ENCODE data around the gene ID1. TPM values are rescaled to one million over a fixed set of nuclear protein-coding genes. Genes with fewer than 3 reads are reported as not detected.

The ID1 gene
- total and polyA plus RNA-seq, 10 of the 15 experiments (the other 5 are each of a cell fraction or from before 2014, with no cell fraction given), result 0.09 to 1.3 (median 0.47) TPM; not detected in 2

DNA sequence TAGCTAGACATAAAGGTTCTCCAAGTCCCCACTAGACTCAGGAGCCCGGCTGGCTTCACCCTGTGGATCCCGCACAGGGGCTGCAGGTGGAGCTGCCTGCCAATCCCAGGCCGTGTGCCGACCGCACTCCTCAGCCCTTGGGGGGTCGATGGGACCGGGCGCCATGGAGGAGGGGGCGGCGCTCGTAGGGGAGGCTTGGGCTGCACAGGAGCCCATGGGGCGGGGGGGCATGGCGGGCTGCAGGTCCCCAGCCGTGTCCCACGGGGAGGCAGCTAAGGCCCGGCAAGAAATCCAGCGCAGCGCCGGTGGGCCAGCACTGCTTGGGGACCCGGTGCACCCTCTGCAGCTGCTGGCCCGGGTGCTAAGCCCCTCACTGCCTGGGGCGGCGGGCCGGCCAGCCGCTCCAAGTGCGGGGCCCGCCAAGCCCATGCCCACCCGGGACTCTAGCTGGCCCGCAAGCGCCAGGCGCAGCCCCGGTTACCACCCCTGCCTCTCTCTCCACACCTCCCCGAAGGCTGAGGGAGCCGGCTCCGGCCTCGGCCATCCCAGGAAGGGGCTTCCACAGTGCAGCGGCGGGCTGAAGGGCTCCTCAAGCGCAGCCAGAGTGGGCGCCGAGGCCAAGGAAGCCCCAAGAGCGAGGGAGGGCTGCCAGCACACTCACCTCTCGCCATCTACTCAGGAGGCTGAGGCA, 26.5 kb upstream of the ID1 start:
- no peak overlapping the region for H3K27ac ChIP-seq (ENCODE audit: control insufficient read depth, insufficient read depth)
- H2AFZ ChIP-seq (ENCODE audit: control insufficient read depth, low read depth, low read length), result no peak overlapping the region
- H3K9ac ChIP-seq (ENCODE audit: control insufficient read depth, insufficient read depth, low read length), result no peak overlapping the region
- ChIA-PET POLR2A (no interaction called here), RAD21 (ENCODE audit: unreplicated experiment) (interaction anchor here (1.3 kb wide), 1 partner anchor 34 kb away, joined by 11 read pairs; no protein-coding TSS in a partner anchor), SMC1A (ENCODE audit: uncharacterized antibody, unreplicated experiment) (interaction anchor here (1.1 kb wide), 1 partner anchor 26 kb away, joined by 3 read pairs; the partner anchor contains the start of gene ID1), CTCF (interaction anchor here (1.4 to 29.1 kb wide), 4 partner anchors 10 to 34 kb away, joined by 4 to 958 read pairs (median 9); partner anchors contain the start of gene ID1)
- no peaks in the 10 kb centered on the region; a peak in 1 of 4 replicates for H3K27me3 ChIP-seq (replicated peaks in 1 of 2; ENCODE audit: control insufficient read depth in 2 of 2, insufficient read depth in 2 of 2, low read length in 1 of 2)
- in situ Hi-C loops (cut with MboI), result no loop called here
- H3K9me3 ChIP-seq (replicated peaks; ENCODE audit: control insufficient read depth, insufficient read depth, low read length), result no peaks in the 10 kb centered on the region
- no peaks in the 10 kb centered on the region for H3K36me3 ChIP-seq (ENCODE audit: control insufficient read depth in 2 of 2, insufficient read depth in 2 of 2, low read length in 1 of 2)
- no peaks in the 10 kb centered on the region for H4K20me1 ChIP-seq (ENCODE audit: control insufficient read depth, insufficient read depth)
- ATAC-seq (no peak), FAIRE-seq (no peak), DNase-seq (ENCODE audit: low read depth, low spot score) (no peak)
- H3K4me3 ChIP-seq, result no peak overlapping the region
- H3K4me1 ChIP-seq (ENCODE audit: control insufficient read depth, insufficient read depth, low read length), result peaks cover 1% of the 10 kb centered on the region
- 83% methylated on average over 41 of the region's 43 CpGs for WGBS (ENCODE audit: insufficient coverage, insufficient replicate concordance, low lambda C conversion rate, missing lambda C conversion rate)
- intact Hi-C loops (cut with micrococcal nuclease; ENCODE audit: unreplicated experiment), result no loop called here
- H3K79me2 ChIP-seq (ENCODE audit: control insufficient read depth, insufficient read depth, low read length), result no peaks in the 10 kb centered on the region
- no TSS peak for BruUV-seq (replicated peaks)
- no peak for TF ChIP-seq CREB1 (IDR thresholded peaks at IDR 0.05; ENCODE audit: low read depth)
- TF ChIP-seq, protein P1, sequence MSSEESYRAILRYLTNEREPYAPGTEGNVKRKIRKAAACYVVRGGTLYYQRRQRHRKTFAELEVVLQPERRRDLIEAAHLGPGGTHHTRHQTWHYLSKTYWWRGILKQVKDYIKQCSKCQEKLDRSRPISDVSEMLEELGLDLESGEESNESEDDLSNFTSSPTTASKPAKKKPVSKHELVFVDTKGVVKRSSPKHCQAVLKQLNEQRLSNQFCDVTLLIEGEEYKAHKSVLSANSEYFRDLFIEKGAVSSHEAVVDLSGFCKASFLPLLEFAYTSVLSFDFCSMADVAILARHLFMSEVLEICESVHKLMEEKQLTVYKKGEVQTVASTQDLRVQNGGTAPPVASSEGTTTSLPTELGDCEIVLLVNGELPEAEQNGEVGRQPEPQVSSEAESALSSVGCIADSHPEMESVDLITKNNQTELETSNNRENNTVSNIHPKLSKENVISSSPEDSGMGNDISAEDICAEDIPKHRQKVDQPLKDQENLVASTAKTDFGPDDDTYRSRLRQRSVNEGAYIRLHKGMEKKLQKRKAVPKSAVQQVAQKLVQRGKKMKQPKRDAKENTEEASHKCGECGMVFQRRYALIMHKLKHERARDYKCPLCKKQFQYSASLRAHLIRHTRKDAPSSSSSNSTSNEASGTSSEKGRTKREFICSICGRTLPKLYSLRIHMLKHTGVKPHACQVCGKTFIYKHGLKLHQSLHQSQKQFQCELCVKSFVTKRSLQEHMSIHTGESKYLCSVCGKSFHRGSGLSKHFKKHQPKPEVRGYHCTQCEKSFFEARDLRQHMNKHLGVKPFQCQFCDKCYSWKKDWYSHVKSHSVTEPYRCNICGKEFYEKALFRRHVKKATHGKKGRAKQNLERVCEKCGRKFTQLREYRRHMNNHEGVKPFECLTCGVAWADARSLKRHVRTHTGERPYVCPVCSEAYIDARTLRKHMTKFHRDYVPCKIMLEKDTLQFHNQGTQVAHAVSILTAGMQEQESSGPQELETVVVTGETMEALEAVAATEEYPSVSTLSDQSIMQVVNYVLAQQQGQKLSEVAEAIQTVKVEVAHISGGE (CRISPR knock-in tag; IDR thresholded peaks at IDR 0.05), result no peak
- TF ChIP-seq ASH2L (IDR thresholded peaks at IDR 0.05; ENCODE audit: borderline replicate concordance, low read depth), result no peak
- no peak for TF ChIP-seq STAT1 (conservative IDR thresholded peaks at IDR 0.05)
- TF ChIP-seq, protein P2, sequence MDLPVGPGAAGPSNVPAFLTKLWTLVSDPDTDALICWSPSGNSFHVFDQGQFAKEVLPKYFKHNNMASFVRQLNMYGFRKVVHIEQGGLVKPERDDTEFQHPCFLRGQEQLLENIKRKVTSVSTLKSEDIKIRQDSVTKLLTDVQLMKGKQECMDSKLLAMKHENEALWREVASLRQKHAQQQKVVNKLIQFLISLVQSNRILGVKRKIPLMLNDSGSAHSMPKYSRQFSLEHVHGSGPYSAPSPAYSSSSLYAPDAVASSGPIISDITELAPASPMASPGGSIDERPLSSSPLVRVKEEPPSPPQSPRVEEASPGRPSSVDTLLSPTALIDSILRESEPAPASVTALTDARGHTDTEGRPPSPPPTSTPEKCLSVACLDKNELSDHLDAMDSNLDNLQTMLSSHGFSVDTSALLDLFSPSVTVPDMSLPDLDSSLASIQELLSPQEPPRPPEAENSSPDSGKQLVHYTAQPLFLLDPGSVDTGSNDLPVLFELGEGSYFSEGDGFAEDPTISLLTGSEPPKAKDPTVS (IDR thresholded peaks at IDR 0.05; ENCODE audit: low read depth, low read length), result no peak
- TF ChIP-seq, protein P3, sequence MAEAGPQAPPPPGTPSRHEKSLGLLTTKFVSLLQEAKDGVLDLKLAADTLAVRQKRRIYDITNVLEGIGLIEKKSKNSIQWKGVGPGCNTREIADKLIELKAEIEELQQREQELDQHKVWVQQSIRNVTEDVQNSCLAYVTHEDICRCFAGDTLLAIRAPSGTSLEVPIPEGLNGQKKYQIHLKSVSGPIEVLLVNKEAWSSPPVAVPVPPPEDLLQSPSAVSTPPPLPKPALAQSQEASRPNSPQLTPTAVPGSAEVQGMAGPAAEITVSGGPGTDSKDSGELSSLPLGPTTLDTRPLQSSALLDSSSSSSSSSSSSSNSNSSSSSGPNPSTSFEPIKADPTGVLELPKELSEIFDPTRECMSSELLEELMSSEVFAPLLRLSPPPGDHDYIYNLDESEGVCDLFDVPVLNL (IDR thresholded peaks at IDR 0.05; ENCODE audit: low read depth, low read length), result no peak
- no peak for TF ChIP-seq SMAD5 (IDR thresholded peaks at IDR 0.05; ENCODE audit: low read depth)
- no peak for TF ChIP-seq ESRRA (IDR thresholded peaks at IDR 0.05; ENCODE audit: low read length)
- TF ChIP-seq SMC3 (IDR thresholded peaks at IDR 0.05; ENCODE audit: borderline replicate concordance, low read length), result no peak
- no peak for TF ChIP-seq CREM (IDR thresholded peaks at IDR 0.05; ENCODE audit: low read depth)
- no peak for TF ChIP-seq SRF (IDR thresholded peaks at IDR 0.05; ENCODE audit: low read depth in 2 of 2, low read length in 2 of 2)
- TF ChIP-seq, protein P4, sequence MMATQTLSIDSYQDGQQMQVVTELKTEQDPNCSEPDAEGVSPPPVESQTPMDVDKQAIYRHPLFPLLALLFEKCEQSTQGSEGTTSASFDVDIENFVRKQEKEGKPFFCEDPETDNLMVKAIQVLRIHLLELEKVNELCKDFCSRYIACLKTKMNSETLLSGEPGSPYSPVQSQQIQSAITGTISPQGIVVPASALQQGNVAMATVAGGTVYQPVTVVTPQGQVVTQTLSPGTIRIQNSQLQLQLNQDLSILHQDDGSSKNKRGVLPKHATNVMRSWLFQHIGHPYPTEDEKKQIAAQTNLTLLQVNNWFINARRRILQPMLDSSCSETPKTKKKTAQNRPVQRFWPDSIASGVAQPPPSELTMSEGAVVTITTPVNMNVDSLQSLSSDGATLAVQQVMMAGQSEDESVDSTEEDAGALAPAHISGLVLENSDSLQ (IDR thresholded peaks at IDR 0.05), result no peak
- H3K4me2 ChIP-seq (ENCODE audit: control insufficient read depth, insufficient read depth), result no peak overlapping the region
